H1 (cell line): ENCODE data around the gene ERO1B. TPM values are rescaled to one million over a fixed set of nuclear protein-coding genes. Genes with fewer than 3 reads are reported as not detected.

ENCODE experiments used
- RAD21 ChIP-seq, 2 experiments: IDR thresholded peaks in 1 of 2; conservative IDR thresholded peaks in 1 of 2; 2 replicates each; pipeline ENCODE4 v1.6.1; 2011; ENCODE audit warnings: low read depth in 2 of 2, low read length in 2 of 2, improper control_type of control experiment in 1 of 2, inconsistent platforms in 1 of 2, mild to moderate bottlenecking in 1 of 2, moderate library complexity in 1 of 2
- polyA plus RNA-seq, 7 experiments: library from polyadenylated mRNA; depleted of rRNA in 3 of 7; stranded (reverse) in 5 of 7; unstranded in 2 of 7; fragments of >200 nt in 5 of 7; fragments of 200-250 nt in 2 of 7; gene quantifications; 1 replicate in 5 of 7; 2 replicates in 1 of 7; 4 replicates in 1 of 7; pipeline versions ENCODE4 v1.2.1 to v1.2.3, GENCODE V29; 2011 to 2013; ENCODE audit warnings: missing spikeins in 2 of 7, mixed read lengths in 2 of 7
- total RNA-seq: library from RNA; stranded (reverse); fragmentation: NEBNext Ultra II Directional; extraction: Animal tissue kit (Norgen Biotek cat#: 25700); gene quantifications from 2 replicates; pipeline ENCODE4 v1.2.1, GENCODE V29; 2021
- TF ChIP-seq, protein P1 (sequence below), 3 experiments: IDR thresholded peaks; 1 replicate in 2 of 3; 2 replicates in 1 of 3; pipeline versions ENCODE4 v1.5.1 to v1.6.1; 2011; ENCODE audit warnings: low read length in 3 of 3, mild to moderate bottlenecking in 3 of 3, inconsistent platforms in 2 of 3, low read depth in 1 of 3, moderate library complexity in 1 of 3; ENCODE audit not compliant: insufficient read depth in 1 of 3; ENCODE audit errors: control extremely low read depth in 1 of 3

ERO1B gene
- total and polyA plus RNA-seq, 2 of the 8 experiments (the other 6 are each of a cell fraction or from before 2014, with no cell fraction given), result 0.74 to 5.6 TPM

DNA sequence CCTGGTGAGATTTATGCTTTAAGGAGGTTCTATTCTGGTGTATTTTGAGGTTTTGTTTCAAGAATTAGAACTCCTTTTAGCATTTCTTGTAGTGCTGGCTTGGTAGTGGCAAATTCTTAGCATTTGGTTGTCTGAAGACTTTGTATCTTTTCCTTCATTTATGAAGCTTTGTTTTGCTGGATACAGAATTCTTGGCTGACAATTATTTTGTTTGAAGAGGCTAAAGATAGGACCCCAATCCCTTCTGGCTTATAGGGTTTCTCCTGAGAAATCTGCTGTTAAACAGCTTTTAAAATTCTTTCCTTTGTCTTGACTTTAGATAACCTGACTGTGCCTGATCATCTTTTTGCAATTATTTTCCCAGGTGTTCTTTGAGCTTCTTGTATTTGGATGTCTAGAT, 80.8 kb downstream of the ERO1B start (continued):
- TF ChIP-seq, protein P1, sequence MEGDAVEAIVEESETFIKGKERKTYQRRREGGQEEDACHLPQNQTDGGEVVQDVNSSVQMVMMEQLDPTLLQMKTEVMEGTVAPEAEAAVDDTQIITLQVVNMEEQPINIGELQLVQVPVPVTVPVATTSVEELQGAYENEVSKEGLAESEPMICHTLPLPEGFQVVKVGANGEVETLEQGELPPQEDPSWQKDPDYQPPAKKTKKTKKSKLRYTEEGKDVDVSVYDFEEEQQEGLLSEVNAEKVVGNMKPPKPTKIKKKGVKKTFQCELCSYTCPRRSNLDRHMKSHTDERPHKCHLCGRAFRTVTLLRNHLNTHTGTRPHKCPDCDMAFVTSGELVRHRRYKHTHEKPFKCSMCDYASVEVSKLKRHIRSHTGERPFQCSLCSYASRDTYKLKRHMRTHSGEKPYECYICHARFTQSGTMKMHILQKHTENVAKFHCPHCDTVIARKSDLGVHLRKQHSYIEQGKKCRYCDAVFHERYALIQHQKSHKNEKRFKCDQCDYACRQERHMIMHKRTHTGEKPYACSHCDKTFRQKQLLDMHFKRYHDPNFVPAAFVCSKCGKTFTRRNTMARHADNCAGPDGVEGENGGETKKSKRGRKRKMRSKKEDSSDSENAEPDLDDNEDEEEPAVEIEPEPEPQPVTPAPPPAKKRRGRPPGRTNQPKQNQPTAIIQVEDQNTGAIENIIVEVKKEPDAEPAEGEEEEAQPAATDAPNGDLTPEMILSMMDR (IDR thresholded peaks at IDR 0.05; ENCODE audit: control extremely low read depth in 1 of 3, insufficient read depth in 1 of 3, low read depth in 1 of 3, low read length in 3 of 3), result no peak
- TF ChIP-seq RAD21 (IDR thresholded peaks at IDR 0.05 in 1 of 2, conservative IDR thresholded peaks at IDR 0.05 in 1 of 2; ENCODE audit: low read depth in 2 of 2, low read length in 2 of 2), result no peak
